Hematopoietic multipotent progenitor cell treated with erythropoietin and hydrocortisone succinate and interleukin-3 and kit ligand, for 6 days (in vitro differentiated cells): ENCODE results near the gene PRAMEF33.
"Not testable (repeated sequence)": the region's sequence is repeated elsewhere in the genome, so short reads cannot be mapped to it uniquely, and the experiment has no call there.

Experiments used
- DNase-seq: peaks from one replicate; pipeline ENCODE4 v3.0.0-alpha.2; 2015

The PRAMEF33 gene

GRCh38 chr1:13303239-13303638 lies at the start of gene PRAMEF33:
Gene PRAMEF33, plus strand, starts transcription at chr1:13303539. Its CDS starts 2,416 bp downstream, at chr1:13305955.
- DNase-seq: not testable (repeated sequence)

- DNase-seq: not testable (repeated sequence)
These were observed 49.4 kb upstream of the PRAMEF33 start, which contains the start of gene PRAMEF5 for GRCh38 chr1:13253898-13254297. Gene PRAMEF5, plus strand, starts transcription at chr1:13254198. Its CDS starts 5,071 bp downstream, at chr1:13259269.

GRCh38 chr1:13265124-13265523 lies 38.2 kb upstream of the PRAMEF33 start:
- DNase-seq: not testable (repeated sequence)

GRCh38 chr1:13277016-13277415 lies 26.3 kb upstream of the PRAMEF33 start:
- DNase-seq: not testable (repeated sequence)

GRCh38 chr1:13279617-13280016 lies 23.7 kb upstream of the PRAMEF33 start:
- not testable (repeated sequence) for DNase-seq

GRCh38 chr1:13285037-13285436 lies 18.3 kb upstream of the PRAMEF33 start, which contains the start of gene PRAMEF8:
Gene PRAMEF8, minus strand, starts transcription at chr1:13285137. Its CDS starts 1,046 bp downstream, at chr1:13284091.
- not testable (repeated sequence) for DNase-seq

GRCh38 chr1:13289030-13289429 lies 14.3 kb upstream of the PRAMEF33 start:
- DNase-seq: not testable (repeated sequence)

GRCh38 chr1:13297216-13297931 lies 6.0 kb upstream of the PRAMEF33 start:
- not testable (repeated sequence) for DNase-seq

GRCh38 chr1:13298699-13299098 lies 4.6 kb upstream of the PRAMEF33 start:
- not testable (repeated sequence) for DNase-seq

- not testable (repeated sequence) for DNase-seq
These were observed 1.1 kb upstream of the PRAMEF33 start for GRCh38 chr1:13302197-13302596.

GRCh38 chr1:13315281-13315680 lies 11.9 kb downstream of the PRAMEF33 start, which contains the start of gene PRAMEF15:
Gene PRAMEF15, plus strand, starts transcription at chr1:13315581. Its CDS starts 2,827 bp downstream, at chr1:13318408.
- DNase-seq: not testable (repeated sequence)

- DNase-seq: not testable (repeated sequence)
These were observed 39.2 kb downstream of the PRAMEF33 start for GRCh38 chr1:13342496-13342895.

GRCh38 chr1:13347034-13347433 lies 43.7 kb downstream of the PRAMEF33 start, which contains the start of gene PRAMEF14:
Gene PRAMEF14, minus strand, starts transcription at chr1:13347134. Its CDS starts 1,820 bp downstream, at chr1:13345314.
- DNase-seq: not testable (repeated sequence)

- DNase-seq: peak; percentile 2
These were observed 50.1 kb downstream of the PRAMEF33 start for GRCh38 chr1:13353476-13353875.

GRCh38 chr1:13354475-13354874 lies 51.1 kb downstream of the PRAMEF33 start:
- not testable (repeated sequence) for DNase-seq

GRCh38 chr1:13356774-13357173 lies 53.4 kb downstream of the PRAMEF33 start:
- peak; percentile 79 for DNase-seq
